D721Med (cell line): Measurements from ENCODE around the gene PCGF3.

Experiments used
- DNase-seq: peaks from one replicate; pipeline ENCODE4 v3.0.0; 2011; ENCODE audit warnings: low spot score; ENCODE audit not compliant: insufficient read length
- FAIRE-seq: peaks from 2 replicates; lab custom pipeline; 2011; peaks lifted over from hg19 to GRCh38; lab: Jason Lieb, UNC
- CTCF ChIP-seq: IDR thresholded peaks from 2 replicates; pipeline ENCODE4 v1.5.1; 2012; ENCODE audit warnings: mild to moderate bottlenecking, control low read depth; ENCODE audit not compliant: insufficient read depth; ENCODE audit errors: missing control alignments

The PCGF3 gene

GRCh38 chr4:673349-674091, 32.1 kb upstream of the PCGF3 start:
- no peak for TF ChIP-seq CTCF
- DNase-seq (no peak), FAIRE-seq (no peak)

GRCh38 chr4:674172-675035, 31.2 kb upstream of the PCGF3 start, which contains the start of the genes ATP5ME and MYL5:
Gene ATP5ME, minus strand, starts transcription at chr4:674276. Its CDS starts 29 bp downstream, at chr4:674247.
Gene MYL5, plus strand, starts transcription at chr4:674542. Its CDS starts 3,485 bp downstream, at chr4:678027.
- peak; percentile 65 for TF ChIP-seq CTCF
- FAIRE-seq = no peak
- DNase-seq = peak; percentile 100

- no peak for TF ChIP-seq CTCF
- no peak for DNase-seq
- FAIRE-seq = no peak
These were observed 30.4 kb upstream of the PCGF3 start for GRCh38 chr4:675036-675882.

- TF ChIP-seq CTCF = no peak
- DNase-seq = no peak
- no peak for FAIRE-seq
These were observed 29.4 kb upstream of the PCGF3 start for GRCh38 chr4:675980-676870.

GRCh38 chr4:676871-677235, 28.8 kb upstream of the PCGF3 start:
- TF ChIP-seq CTCF = no peak
- DNase-seq (no peak), FAIRE-seq (no peak)

GRCh38 chr4:677431-678293, 28.0 kb upstream of the PCGF3 start:
- no peak for DNase-seq
- TF ChIP-seq CTCF = no peak
- FAIRE-seq = no peak
